T47D (cell line): ENCODE measurements around the gene ITGA5.

Source experiments
- DNase-seq, 2 experiments: peaks; one replicate each; pipeline versions ENCODE4 v3.0.0 to v3.0.0-alpha.2; 2011 to 2012; ENCODE audit warnings: low read depth in 1 of 2, low spot score in 1 of 2
- JUND ChIP-seq: IDR thresholded peaks from 2 replicates; pipeline ENCODE4 v1.6.1; 2012; ENCODE audit warnings: low read depth
- in situ Hi-C: cut with HindIII; loops from 2 replicates; pipeline ENCODE4 v1.10.0; 2016; ENCODE audit warnings: low sequenced_read_pairs, low pct_unique_long_range_greater_than_20kb

ITGA5 gene

GRCh38 chr12:54398218-54398617 lies 20.8 kb downstream of the ITGA5 start:
- no peak for DNase-seq
- in situ Hi-C loops: no loop called here
- TF ChIP-seq JUND: no peak

DNA sequence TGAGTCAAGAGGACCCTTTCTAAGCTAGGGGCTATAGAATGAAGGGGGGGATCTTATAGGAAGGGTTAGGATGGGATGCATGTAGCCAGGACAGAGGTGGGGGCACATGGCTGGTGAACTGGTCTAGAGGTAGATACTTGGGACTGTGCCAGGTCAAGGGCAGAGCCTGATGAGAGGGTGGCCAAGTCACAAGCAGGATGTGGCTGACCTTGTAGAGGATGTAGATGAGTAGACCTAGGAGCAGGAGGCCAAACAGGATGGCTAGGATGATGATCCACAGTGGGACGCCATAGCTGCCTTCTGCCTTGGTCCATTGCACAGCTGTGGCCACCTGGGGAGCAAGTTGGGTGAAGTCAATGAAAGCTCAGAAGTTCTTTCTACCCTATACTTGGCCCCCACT lies 21.9 kb downstream of the ITGA5 start:
- in situ Hi-C loops: no loop called here
- no peak for DNase-seq
- TF ChIP-seq JUND: no peak

- no peak for TF ChIP-seq JUND
- DNase-seq: no peak
- in situ Hi-C loops: no loop called here
Observed at GRCh38 chr12:54395545-54395944, 23.5 kb downstream of the ITGA5 start.

DNA sequence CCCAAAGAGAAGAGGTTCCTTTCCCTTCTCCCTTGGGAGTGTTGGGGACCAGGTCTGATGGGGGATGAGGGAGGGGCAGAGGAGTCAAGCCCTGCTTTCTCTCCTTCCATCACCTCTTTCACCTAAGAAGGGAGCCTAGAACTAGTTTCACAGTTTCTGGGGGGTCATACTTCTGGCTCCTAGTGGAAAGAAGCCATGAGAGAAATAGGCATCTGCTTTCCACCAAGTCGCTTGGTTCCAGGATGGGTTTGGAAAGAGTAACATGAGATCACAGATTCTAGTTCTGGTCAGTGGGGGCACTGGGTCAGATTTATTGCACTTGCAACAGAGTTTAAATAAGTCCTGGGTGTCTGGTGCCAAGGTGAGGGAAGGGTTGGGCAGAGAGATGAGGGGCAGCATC lies 24.1 kb downstream of the ITGA5 start:
- in situ Hi-C loops: no loop called here
- no peak for TF ChIP-seq JUND
- no peak for DNase-seq

DNA sequence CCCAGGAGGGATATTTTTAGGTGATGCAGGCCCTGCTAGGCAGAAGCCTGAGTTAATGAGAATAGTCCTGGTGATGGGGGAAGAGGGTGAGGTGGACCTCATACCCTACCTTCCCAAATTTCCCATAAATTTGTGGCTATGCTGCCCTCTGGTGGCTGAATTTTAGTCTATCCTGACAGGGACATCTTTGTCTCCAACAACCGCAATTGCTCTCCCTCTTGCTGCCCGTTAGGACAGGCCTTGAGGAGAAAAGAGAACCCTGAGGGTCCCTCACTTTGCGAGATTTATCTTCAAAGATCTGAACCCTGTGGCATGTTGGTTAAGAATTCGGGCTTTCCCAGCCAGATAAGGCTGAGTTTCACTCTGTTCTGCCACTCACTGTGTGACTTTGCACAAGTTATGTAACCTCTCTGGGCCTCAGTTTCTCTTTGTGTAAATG lies 24.8 kb downstream of the ITGA5 start:
- peak; percentile 64 to 90 for DNase-seq
- no peak for TF ChIP-seq JUND
- in situ Hi-C loops: no loop called here

GRCh38 chr12:54393743-54394142 lies 25.3 kb downstream of the ITGA5 start:
- peak in 1 of 2 experiments; percentile 68 for DNase-seq
- in situ Hi-C loops: no loop called here
- no peak for TF ChIP-seq JUND

DNA sequence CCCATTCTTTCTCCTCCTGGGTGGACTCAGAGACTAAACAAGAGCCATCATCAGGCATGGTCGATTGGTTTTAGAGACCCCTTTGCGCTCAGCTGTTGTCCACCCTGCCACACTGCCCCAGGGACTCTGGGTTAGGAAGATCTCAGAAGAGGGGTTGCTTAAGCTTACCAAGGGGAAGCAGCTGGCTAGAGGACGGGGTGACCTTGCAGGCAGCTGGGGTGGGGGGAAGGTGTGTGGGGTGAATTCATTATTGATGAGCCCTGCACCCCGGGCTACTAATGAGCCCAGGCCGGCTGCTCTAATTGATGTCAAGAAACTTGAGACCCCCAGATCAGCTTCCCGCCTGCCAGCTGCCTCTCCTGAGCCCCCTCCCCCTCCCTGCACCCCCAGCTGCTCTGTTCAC lies 25.9 kb downstream of the ITGA5 start:
- TF ChIP-seq JUND: no peak
- in situ Hi-C loops: no loop called here

GRCh38 chr12:54392485-54393206 lies 26.4 kb downstream of the ITGA5 start:
- no peak for TF ChIP-seq JUND
- in situ Hi-C loops: no loop called here
- no peak for DNase-seq

More for the DNA sequence above, 25.9 kb downstream of the ITGA5 start:
- DNase-seq: no peak

GRCh38 chr12:54390668-54391551 lies 28.2 kb downstream of the ITGA5 start:
- in situ Hi-C loops: no loop called here
- peak; percentile 81 to 82 for DNase-seq

GRCh38 chr12:54390176-54390667 lies 28.8 kb downstream of the ITGA5 start:
- no peak for TF ChIP-seq JUND
- no peak for DNase-seq
- in situ Hi-C loops: no loop called here

More at GRCh38 chr12:54390668-54391551, 28.2 kb downstream of the ITGA5 start:
- TF ChIP-seq JUND: no peak

DNA sequence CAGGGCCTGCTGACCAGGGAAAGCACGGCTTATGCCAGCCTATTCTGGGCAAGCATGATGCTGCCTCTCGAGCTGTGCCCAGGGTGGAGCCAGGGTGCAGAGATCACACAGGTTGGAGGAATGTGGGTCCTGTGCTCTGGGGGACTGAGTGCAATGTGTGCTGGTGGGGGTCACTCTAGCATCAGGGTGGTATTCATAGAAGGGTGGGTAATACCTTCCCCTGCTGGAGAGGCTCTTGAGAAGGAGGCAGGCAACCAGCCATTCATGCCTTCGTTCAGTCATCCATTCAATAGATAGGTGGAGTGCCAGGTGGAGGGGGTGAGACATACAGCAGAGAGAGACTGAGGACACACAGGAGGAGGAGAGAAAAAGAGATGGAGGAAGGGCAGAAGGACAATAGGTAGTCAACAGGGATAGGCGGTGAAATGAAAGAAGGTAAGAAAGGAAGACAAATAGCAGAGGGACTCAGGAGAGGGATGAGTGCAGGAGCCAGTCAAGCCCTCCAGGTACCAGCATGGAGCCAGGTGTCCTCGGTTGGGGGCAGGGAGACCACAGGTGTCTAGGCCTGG lies 29.4 kb downstream of the ITGA5 start:
- in situ Hi-C loops: no loop called here
- DNase-seq: no peak
- no peak for TF ChIP-seq JUND

GRCh38 chr12:54389134-54389508 lies 29.9 kb downstream of the ITGA5 start:
- in situ Hi-C loops: no loop called here
- DNase-seq: no peak
- TF ChIP-seq JUND: no peak
